K562 (cell line): Measurements from ENCODE around the gene PRKD1. TPM values are rescaled to one million over a fixed set of nuclear protein-coding genes. Genes with fewer than 3 reads are reported as not detected.

Experiments
- ATAC-seq: fragments of 200-7000 bp; cut with Tn5 transposase; 3 replicates; pipeline ENCODE4 v1.9.1; 2020; ENCODE audit warnings: moderate library complexity
- BruUV-seq: library from RNA; stranded (reverse); fragments of 400-500 nt; replicated peaks from 2 replicates; lab custom pipeline; 2021; lab: Mats Ljungman, UMichigan
- CTCF ChIA-PET: fragments of 300-600 bp; formaldehyde crosslinking; extraction: SDS; loops from one replicate; lab custom pipeline; 2021; ENCODE audit warnings: low intra/inter-chr PET ratio; lab: Yijun Ruan, JAX
- POLR2A ChIA-PET: fragments of 300-600, 350-650 bp; sonication (Branson Sonifier 250); formaldehyde crosslinking; extraction: SDS; loops from one replicate; lab custom pipeline; 2021; ENCODE audit warnings: antibody characterized with exemption, inconsistent platforms; lab: Yijun Ruan, JAX
- DNase-seq, 4 experiments: peaks; one replicate each; pipeline versions ENCODE4 v3.0.0 to v3.0.0-alpha.2; 2011 to 2018; ENCODE audit warnings: low spot score in 3 of 4, mixed read lengths in 3 of 4; ENCODE audit errors: extremely low read depth in 1 of 4
- FAIRE-seq: peaks from 2 replicates; lab custom pipeline; 2011; peaks lifted over from hg19 to GRCh38; lab: Jason Lieb, UNC
- H2AFZ ChIP-seq: 2 replicates; pipeline ENCODE4 v1.6.0; 2011; ENCODE audit warnings: low read depth, low read length, control low read depth, inconsistent platforms
- H3K27ac ChIP-seq: fragments of 200-600 bp; 3 replicates; pipeline ENCODE4 v1.8.0; 2011; ENCODE audit warnings: low read depth, mild to moderate bottlenecking, control low read depth, inconsistent platforms, low read length, moderate library complexity, mixed read lengths; ENCODE audit errors: extremely low read depth
- H3K27me3 ChIP-seq, 2 experiments: fragments of 300-600 bp in 1 of 2; 2 replicates in 1 of 2; 3 replicates in 1 of 2; pipeline versions ENCODE4 v1.6.0 to v1.8.0; 2011; ENCODE audit warnings: inconsistent platforms in 2 of 2, low read length in 2 of 2, mild to moderate bottlenecking in 1 of 2, mixed read lengths in 1 of 2, moderate library complexity in 1 of 2; ENCODE audit not compliant: control insufficient read depth in 2 of 2, insufficient read depth in 2 of 2
- H3K36me3 ChIP-seq: fragments of 300-600 bp; 3 replicates; pipeline ENCODE4 v1.8.0; 2011; ENCODE audit warnings: mild to moderate bottlenecking, low read length, inconsistent platforms; ENCODE audit not compliant: control insufficient read depth, insufficient read depth
- H3K4me1 ChIP-seq, 2 experiments: fragments of 200-600 bp in 1 of 2; replicated peaks in 1 of 2; 2 replicates in 1 of 2; 3 replicates in 1 of 2; pipeline versions ENCODE4 v1.5.1 to v1.8.0; 2011; ENCODE audit warnings: inconsistent platforms in 2 of 2, low read length in 2 of 2, mild to moderate bottlenecking in 1 of 2, mixed read lengths in 1 of 2, moderate library complexity in 1 of 2; ENCODE audit not compliant: control insufficient read depth in 2 of 2, insufficient read depth in 2 of 2
- H3K4me2 ChIP-seq: 2 replicates; pipeline ENCODE4 v1.6.1; 2011; ENCODE audit warnings: low read length, control low read depth, inconsistent platforms, mixed read lengths; ENCODE audit not compliant: insufficient read depth
- H3K4me3 ChIP-seq: fragments of 200-600 bp; sonication (generic), shearing (Covaris generic); 2 replicates; pipeline ENCODE4 v1.5.1; 2016; ENCODE audit warnings: control low read depth, inconsistent platforms
- H3K79me2 ChIP-seq: fragments of 200-600 bp; 3 replicates; pipeline ENCODE4 v1.8.0; 2011; ENCODE audit warnings: low read length, inconsistent platforms; ENCODE audit not compliant: control insufficient read depth, insufficient read depth
- H3K9ac ChIP-seq, 2 experiments: 2 replicates each; pipeline versions ENCODE4 v1.6.0 to v1.6.1; 2011; ENCODE audit warnings: low read depth in 2 of 2, low read length in 2 of 2, control low read depth in 1 of 2, inconsistent platforms in 1 of 2, mild to moderate bottlenecking in 1 of 2, mixed read lengths in 1 of 2; ENCODE audit not compliant: insufficient read depth in 1 of 2
- H3K9me1 ChIP-seq: one replicate; pipeline ENCODE4 v1.6.0; 2011; ENCODE audit warnings: inconsistent platforms, mild to moderate bottlenecking, low read length, moderate library complexity; ENCODE audit not compliant: control insufficient read depth, insufficient read depth
- H3K9me3 ChIP-seq: replicated peaks from 2 replicates; pipeline ENCODE4 v1.5.1; 2011; ENCODE audit warnings: low read depth, low read length, inconsistent platforms; ENCODE audit not compliant: control insufficient read depth, insufficient read depth
- H4K20me1 ChIP-seq: replicated peaks from 2 replicates; pipeline ENCODE4 v1.6.1; 2011; ENCODE audit warnings: low read length, inconsistent platforms, mixed read lengths; ENCODE audit not compliant: control insufficient read depth, insufficient read depth
- BRCA1 ChIP-seq, 2 experiments: fragments of 450-650 bp in 1 of 2; sonication (generic) in 1 of 2; formaldehyde crosslinking in 1 of 2; IDR thresholded peaks; 2 replicates each; pipeline versions ENCODE4 v1.5.0 to v1.6.1; 2017 to 2020; ENCODE audit warnings: mild to moderate bottlenecking in 1 of 2, missing genetic modification reagents in 1 of 2
- C11orf30 ChIP-seq: fragments of 450-650 bp; IDR thresholded peaks from 2 replicates; pipeline ENCODE4 v1.6.1; 2016; ENCODE audit warnings: low read depth, mild to moderate bottlenecking
- CGGBP1 ChIP-seq: fragments of 250-450 bp; sonication (Bioruptor Pico); IDR thresholded peaks from 2 replicates; pipeline ENCODE4 v1.9.0; 2021; ENCODE audit warnings: mild to moderate bottlenecking
- HEY1 ChIP-seq: fragments of 250-450 bp; sonication (Bioruptor Pico); IDR thresholded peaks from 2 replicates; pipeline ENCODE4 v1.5.0; 2020; ENCODE audit warnings: mild to moderate bottlenecking, moderate library complexity, borderline replicate concordance
- NUFIP1 ChIP-seq: fragments of 450-650 bp; IDR thresholded peaks from 2 replicates; pipeline ENCODE4 v1.6.1; 2018; ENCODE audit not compliant: partially characterized antibody
- POLR2G ChIP-seq: fragments of 200-400 bp; formaldehyde crosslinking; IDR thresholded peaks from 2 replicates; pipeline ENCODE4 v1.6.1; 2017; ENCODE audit warnings: low read depth, mild to moderate bottlenecking, antibody characterized with exemption, low read length, moderate library complexity
- SMARCA4 ChIP-seq: fragments of 450-650 bp; IDR thresholded peaks from 2 replicates; pipeline ENCODE4 v1.6.1; 2016
- ZNF3 ChIP-seq: fragments of 250-450 bp; sonication (Bioruptor Pico); IDR thresholded peaks from 2 replicates; pipeline ENCODE4 v1.5.0; 2021; ENCODE audit warnings: mild to moderate bottlenecking, moderate library complexity
- ZNF316 ChIP-seq: fragments of 450-650 bp; IDR thresholded peaks from 2 replicates; pipeline ENCODE4 v1.6.1; 2016
- ZNF324 ChIP-seq: fragments of 250-450 bp; sonication (Bioruptor Pico); IDR thresholded peaks from 2 replicates; pipeline ENCODE4 v1.4.0; 2020; ENCODE audit warnings: mild to moderate bottlenecking
- ZNF583 ChIP-seq: fragments of 250-450 bp; sonication (Bioruptor Pico); IDR thresholded peaks from 2 replicates; pipeline ENCODE4 v1.4.0; 2020
- ZSCAN29 ChIP-seq: fragments of 450-650 bp; IDR thresholded peaks from 2 replicates; pipeline ENCODE4 v1.6.1; 2017
- WGBS: fragments of 100-300 bp; shearing (Covaris generic); methylation state at CpG from one replicate; pipeline ENCODE4 v1.1.6; 2016; ENCODE audit warnings: low coverage, mixed read lengths; ENCODE audit not compliant: insufficient coverage; ENCODE audit errors: missing lambda C conversion rate; 5-methylcytosine and 5-hydroxymethylcytosine counted together
- in situ Hi-C: fragments of 300-500 bp; cut with MboI; formaldehyde crosslinking; loops from 4 replicates; pipeline ENCODE4 v1.15.0; 2018; ENCODE audit warnings: inconsistent platforms, mixed read lengths
- intact Hi-C: fragments of 100-400 bp; cut with micrococcal nuclease; formaldehyde crosslinking; loops from 2 replicates; pipeline ENCODE4 v1.14.2; 2022
- polyA plus RNA-seq, 8 experiments: library from polyadenylated mRNA; depleted of rRNA in 4 of 8; stranded (reverse) in 5 of 8; unstranded in 3 of 8; fragments of >200 nt; fragmentation: Nextera tagmentation in 2 of 8; fragmentation: Illumina TruSeq in 1 of 8; extraction: Ambion mirVana in 2 of 8; extraction: Trizol in 1 of 8; gene quantifications; 2 replicates each; pipeline versions ENCODE4 v1.2.1 to v1.2.3, GENCODE V29; 2011 to 2014; ENCODE audit warnings: inconsistent platforms in 1 of 8, missing spikeins in 1 of 8
- total RNA-seq, 7 experiments: library from RNA; depleted of rRNA in 6 of 7; stranded (reverse); fragments of >200 nt in 6 of 7; fragmentation: Illumina TruSeq in 2 of 7; extraction: Trizol in 2 of 7; gene quantifications; 2 replicates each; pipeline versions ENCODE4 v1.2.1 to v1.2.3, GENCODE V29; 2011 to 2021; ENCODE audit warnings: low replicate concordance in 1 of 7

Gene PRKD1
- total and polyA plus RNA-seq, 9 of the 15 experiments (the other 6 are each of a cell fraction or from before 2014, with no cell fraction given), result 0.04 to 0.25 (median 0.13) TPM; not detected in 1

GRCh38 chr14:29796853-29797252 lies 130.8 kb downstream of the PRKD1 start:
- no peak overlapping the region for H3K27ac ChIP-seq
- POLR2A ChIA-PET, result no interaction called here
- no peaks in the 10 kb centered on the region for H3K4me1 ChIP-seq
- no peaks in the 10 kb centered on the region for H3K9me1 ChIP-seq
- no peaks in the 10 kb centered on the region for H3K27me3 ChIP-seq
- H4K20me1 ChIP-seq, result no peaks in the 10 kb centered on the region
- TF ChIP-seq ZNF583 (CRISPR knock-in tag) (no peak), ZNF316 (0 out of 2 replicates have a peak, but pooled peaks have one; percentile 17), C11orf30 (peak; percentile 10; the same call in 1 of the 2 replicates), BRCA1 (IDR thresholded peaks at IDR 0.05) (no peak), BRCA1 (CRISPR knock-in tag; IDR thresholded peaks at IDR 0.05) (no peak)
- H3K4me3 ChIP-seq, result no peak overlapping the region
- DNase-seq, result no peak
- no peaks in the 10 kb centered on the region for H3K79me2 ChIP-seq
- CTCF ChIA-PET, result no interaction called here
- H3K4me2 ChIP-seq, result no peak overlapping the region
- WGBS, result 5% methylated on average over 2 of the region's 2 CpGs
- FAIRE-seq, result no peak
- in situ Hi-C loops (no loop called here), intact Hi-C loops (no loop called here)
- no peak for ATAC-seq
- no peaks in the 10 kb centered on the region for H3K36me3 ChIP-seq
- no TSS peak for BruUV-seq
- H3K9me3 ChIP-seq, result no peaks in the 10 kb centered on the region
- H3K9ac ChIP-seq, result no peak overlapping the region
- no peak overlapping the region for H2AFZ ChIP-seq

GRCh38 chr14:29789475-29789874 lies 138.2 kb downstream of the PRKD1 start:
- Histone ChIP-seq H4K20me1 (no peaks in the 10 kb centered on the region), H3K9me1 (no peaks in the 10 kb centered on the region), H3K4me2 (no peak overlapping the region), H3K79me2 (no peaks in the 10 kb centered on the region), H3K36me3 (no peaks in the 10 kb centered on the region), H3K9ac (no peak overlapping the region), H3K27me3 (no peaks in the 10 kb centered on the region), H3K27ac (no peak overlapping the region), H3K4me1 (no peaks in the 10 kb centered on the region), H3K4me3 (no peak overlapping the region), H2AFZ (no peak overlapping the region), H3K9me3 (no peaks in the 10 kb centered on the region)
- 0% methylated on average over 2 of the region's 2 CpGs for WGBS
- TF ChIP-seq HEY1 (CRISPR knock-in tag) (no peak), ZNF324 (CRISPR knock-in tag) (no peak), ZSCAN29 (no peak), CGGBP1 (no peak), SMARCA4 (no peak), NUFIP1 (no peak), POLR2G (no peak), ZNF3 (no peak)
- POLR2A ChIA-PET, result no interaction called here
- DNase-seq (no peak), ATAC-seq (no peak), FAIRE-seq (no peak)
- CTCF ChIA-PET, result no interaction called here
- BruUV-seq, result no TSS peak
- in situ Hi-C loops (no loop called here), intact Hi-C loops (no loop called here)
